Measurements from ENCODE around the gene ABCD4.
"Not testable (repeated sequence)": the region's sequence is repeated elsewhere in the genome, so short reads cannot be mapped to it uniquely, and the experiment has no call there.

Gene ABCD4

DNA sequence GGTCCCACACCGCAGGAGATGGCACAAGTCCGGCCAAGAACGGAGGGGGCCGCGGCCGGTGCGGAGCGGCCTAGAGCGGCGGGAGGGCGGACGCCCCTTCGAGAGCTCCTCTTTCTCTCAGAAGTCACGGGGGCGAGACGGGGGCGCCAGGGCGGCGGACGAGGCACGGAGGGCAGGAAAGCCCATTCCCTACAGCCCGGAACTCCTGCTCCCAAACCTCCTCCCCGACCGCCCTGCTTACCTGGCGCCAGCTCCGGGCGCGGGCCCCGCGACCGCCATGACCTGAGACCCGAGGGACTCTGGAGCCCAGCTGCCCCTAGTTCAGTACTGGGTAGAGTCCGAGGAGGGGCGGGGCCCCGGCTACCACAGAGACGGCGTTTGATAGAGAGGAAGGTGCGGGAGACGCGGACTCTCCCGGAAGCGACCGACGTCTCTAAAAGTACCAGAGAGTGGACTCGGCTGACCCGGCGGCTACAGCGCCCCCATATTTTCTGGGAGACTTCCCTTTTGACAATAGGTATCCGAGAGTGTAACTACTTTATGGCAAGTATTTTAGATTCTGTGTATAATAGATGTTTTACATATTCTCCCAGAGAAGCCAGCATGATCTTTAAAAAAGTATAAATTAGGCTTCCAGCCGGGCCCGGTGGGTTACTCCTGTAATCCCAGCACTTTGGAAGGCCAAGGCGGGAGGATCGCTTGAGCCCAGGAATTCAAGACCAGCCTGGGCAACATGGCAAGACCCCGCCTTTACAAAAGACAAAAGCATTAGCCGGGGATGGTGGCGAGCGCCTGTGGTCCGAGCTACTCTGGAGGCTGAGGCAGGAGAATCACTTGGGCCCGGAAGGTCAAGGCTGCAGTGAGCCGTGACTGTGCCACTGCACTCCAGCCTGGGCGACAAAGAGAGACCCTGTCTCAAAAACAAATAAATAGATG lies at the start of gene ABCD4:
TSS of gene ABCD4 (minus strand) at position 301 of the 936 bp plus-strand sequence. CDS start at position 279, 22 bp downstream.
- peak; percentile 88 to 97 for DNase-seq

DNA sequence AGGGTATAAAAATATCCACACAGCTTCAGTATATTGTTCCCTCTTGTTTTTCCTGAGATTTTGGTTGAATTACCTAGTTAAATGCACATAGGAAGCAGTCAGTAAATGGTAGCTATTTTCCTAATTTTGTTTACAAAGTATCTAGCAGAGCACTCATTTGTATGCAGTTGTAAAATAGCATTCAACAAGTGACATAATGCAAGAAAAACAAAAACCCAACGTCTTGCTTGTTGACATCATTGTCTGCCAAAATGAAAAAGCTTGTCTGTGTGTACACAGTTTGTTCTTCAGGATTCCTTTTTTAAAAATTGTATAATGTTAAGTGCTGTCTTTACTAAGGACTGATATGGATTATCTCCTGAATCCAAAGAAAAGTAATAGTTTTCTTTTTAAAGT lies 48.2 kb upstream of the ABCD4 start:
- no peak for DNase-seq

DNA sequence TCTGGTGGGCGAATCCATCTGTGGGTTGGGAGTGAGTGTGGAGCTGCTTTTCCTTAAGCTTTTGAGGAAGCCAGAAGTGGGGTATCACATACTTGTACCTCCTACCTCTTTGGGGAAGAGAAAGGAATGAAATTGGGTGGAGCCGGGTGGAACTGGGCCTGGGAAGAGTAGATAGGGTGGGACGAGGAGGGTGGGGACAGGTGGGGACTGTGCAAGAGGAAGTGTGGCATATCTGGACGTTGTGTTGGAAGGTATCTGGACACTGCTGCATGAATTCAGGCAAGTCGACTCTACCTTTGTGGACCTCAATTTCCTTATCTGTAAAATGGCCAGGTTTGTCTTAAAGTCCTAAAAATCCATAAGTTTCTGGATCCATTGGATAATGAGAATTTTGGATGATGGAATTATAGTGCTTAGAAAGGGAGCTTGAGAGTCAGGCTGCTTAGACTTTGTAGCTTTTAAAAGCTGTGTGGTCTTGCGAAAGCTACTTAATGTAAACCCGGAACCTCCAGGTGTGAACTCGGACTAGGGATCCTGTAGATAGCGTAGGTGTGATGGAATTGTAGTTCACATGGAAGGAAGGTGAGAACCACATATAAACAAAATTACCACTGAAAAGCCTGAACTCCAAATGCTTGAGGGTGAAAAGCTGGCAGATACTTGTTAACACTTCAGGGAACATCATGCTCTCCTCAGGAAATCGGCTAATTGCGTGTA lies 47.6 kb upstream of the ABCD4 start:
- DNase-seq, result no peak

DNA sequence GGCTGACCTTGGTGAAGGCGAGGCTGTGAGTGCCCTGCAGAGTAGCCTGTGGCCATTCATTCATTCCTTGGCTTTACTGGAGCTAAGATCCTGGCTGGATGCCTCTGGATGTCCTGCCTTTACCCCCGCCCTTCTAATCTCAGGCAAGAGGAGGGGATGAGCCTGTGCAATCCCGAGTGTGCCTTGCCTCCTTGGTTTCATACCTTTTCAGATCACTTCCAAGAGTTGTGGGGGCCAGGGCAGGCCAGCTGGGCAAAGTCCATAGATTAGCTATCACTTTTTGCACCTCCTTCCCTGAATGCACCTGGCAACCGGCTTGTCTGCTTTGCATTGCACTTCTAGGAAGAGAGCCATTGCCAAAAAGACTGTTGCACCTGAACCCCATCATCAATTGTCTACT lies 47.0 kb upstream of the ABCD4 start:
- DNase-seq, result no peak

DNA sequence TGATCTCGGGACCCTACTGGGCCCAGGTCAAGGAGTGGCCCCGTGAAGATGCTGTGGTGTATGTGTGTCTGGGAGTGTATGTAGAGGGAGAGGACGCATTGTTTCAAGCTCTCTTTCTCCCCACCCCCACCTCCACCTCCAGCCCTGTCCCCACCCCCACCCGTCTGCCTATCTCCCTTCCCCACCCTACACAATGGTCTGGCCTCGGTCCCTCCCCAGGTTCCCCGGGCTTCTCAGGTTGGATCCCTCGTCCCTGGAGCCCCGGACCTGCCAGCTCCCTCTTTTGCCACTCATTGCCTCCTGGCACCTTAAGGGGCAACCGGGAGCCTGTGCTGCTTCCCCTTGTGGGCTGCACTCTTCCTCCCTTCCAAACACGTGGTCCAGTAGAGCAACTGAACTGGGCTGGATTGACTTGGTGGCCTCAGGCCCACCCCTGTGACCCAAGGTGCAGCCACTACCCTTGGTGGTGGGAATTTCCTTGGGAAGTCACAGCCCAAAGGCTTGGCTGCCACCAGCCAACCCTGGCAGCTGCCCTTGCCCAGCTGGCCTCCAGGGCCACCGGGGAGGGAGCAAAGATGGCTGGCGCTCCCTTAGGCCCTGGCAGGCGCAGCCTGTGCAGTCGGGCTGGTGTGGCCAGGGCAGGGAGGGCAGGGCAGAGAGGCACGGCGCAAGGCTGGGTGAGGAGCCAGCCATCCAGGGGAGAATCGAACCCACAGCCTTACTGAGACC lies 46.2 kb upstream of the ABCD4 start:
- DNase-seq, result no peak

DNA sequence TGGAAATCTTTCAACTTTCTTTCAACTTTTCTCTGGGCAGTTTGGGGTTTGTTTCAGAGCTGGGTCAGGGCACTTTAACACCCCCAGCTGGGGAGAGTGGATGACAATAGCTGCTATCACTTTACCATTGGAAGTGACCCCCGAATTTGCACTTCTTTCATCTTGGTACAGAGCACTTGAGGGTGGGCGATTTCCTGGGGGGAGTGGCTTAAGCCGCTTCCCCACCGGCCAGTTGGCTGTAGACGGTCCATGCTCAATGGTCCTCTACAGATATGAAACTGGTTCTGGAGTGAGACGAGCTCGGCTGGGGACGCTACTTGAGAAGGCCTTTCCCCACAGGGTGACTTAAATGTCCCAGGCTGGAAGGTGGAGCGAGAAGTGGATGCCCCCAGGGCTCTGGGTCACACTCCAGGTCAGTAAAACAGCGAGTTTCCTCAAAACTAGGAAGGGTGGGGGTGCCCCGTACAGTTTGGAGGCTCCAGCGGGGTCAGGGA lies 45.6 kb upstream of the ABCD4 start, which contains the start of gene VRTN:
TSS of gene VRTN (plus strand) at position 231 of the 494 bp plus-strand sequence. CDS start 8,313 bp downstream, outside the sequence.
- no peak for DNase-seq

DNA sequence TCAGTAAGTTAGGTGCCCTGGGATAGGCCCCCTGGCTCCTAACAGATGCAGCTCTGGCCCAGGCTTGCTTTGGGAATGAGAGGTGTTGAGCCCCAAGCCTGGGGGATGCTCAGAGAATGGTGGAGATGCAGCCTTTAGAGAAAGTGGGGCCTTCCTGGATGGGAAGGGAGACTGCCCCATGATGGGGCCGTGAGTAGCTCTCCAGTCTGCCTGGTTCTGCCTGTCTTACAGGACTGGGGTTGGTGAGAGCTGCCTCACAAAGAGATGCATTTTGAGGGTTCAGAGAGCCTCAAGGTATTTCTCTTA lies 45.0 kb upstream of the ABCD4 start:
- DNase-seq, result no peak

DNA sequence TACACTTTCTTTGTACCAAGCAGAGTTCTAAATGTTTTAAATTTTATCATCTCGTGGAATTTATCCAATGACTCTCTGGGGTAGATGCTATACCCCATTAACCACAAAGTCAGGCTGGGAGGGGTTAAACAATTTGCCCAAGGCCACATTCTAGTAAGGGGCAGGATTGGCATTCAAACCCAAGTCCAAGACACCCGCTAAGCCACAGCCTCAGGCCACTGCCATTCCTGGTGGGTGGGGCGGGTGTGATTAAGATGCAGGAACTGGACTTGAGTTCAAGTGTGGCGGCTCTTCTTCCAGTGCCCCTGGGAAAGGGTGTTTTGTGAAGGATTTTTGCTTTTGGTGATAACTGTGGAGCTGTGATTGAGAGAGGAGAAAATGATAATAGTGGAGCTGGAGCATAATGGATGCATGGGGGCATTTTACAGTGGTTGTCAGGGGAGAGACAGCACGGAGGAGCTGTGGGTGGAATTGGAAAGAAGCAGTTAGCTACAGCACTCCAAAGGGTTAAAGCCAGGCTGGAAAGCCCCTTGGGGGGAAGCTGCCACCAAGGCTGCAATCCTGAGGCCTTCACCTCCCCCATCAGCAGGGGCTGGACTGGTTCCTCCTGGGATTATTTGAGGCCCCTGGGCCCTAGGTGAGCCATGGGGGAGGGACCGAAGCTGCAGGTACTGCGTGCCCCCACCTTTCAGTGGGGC lies 44.5 kb upstream of the ABCD4 start:
- DNase-seq, result no peak

DNA sequence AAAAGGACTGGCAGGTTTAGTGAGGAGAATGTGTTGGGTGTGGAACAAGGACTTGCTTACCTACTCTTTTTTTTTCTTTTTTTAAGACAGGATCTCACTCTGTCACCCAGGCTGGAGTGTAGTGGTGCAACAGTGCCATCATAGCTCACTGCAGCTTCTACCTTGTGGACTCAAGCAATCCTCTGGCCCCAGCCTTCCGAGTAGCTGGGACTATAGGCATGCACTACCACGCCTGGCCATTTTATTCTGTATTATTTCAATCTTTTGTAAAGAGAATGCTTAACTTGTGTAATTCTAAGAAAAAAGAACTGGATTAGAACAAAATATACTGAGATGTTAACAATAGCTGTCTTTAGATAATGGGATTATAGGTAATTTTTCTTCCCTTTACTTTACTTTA lies 43.6 kb upstream of the ABCD4 start:
- no peak for DNase-seq

DNA sequence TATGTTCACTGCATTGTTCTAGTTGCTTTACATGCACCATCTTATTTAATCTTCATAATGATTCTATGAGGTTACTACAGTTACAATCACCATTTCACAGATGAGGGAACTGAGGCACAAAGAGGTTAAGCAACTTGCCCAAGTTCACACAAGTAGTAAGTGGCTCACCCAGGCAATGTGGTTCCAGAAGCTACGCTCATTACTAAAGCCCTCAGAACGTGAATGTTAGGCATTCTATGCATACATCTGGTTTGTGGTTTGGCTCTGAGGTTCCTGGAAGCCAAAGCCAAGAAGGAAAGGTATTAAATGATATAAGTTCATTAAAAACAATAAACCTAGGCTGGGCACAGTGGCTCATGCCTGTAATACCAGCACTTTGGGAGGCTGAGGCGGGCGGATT lies 31.2 kb upstream of the ABCD4 start:
- no peak for DNase-seq

DNA sequence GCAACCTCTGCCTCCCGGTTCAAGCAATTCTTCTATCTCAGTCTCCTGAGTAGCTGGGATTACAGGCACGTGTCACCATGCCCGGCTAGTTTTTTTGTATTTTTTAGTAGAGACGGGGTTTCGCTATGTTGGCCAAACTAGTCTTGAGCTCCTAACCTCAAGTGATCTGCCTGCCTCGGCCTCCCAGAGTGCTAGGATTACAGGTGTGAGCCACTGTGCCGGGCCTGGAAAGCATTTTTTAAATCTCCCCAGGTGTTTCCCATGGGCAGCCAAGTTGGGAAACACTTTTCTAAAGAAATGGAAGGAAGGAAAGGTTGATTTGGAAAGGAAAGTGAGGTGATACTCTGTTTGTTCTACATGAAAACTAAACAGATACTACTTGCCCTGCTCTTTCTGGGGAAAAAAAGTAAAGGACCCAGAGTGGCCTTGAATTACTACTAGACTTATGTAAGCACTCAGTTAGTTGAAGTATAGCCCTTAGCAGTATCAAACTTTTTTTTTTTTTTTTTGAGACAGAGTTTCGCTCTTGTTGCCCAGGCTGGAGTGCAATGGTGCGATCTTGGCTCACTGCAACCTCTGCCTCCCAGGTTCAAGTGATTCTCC lies 27.3 kb upstream of the ABCD4 start:
- DNase-seq, result not testable (repeated sequence)

DNA sequence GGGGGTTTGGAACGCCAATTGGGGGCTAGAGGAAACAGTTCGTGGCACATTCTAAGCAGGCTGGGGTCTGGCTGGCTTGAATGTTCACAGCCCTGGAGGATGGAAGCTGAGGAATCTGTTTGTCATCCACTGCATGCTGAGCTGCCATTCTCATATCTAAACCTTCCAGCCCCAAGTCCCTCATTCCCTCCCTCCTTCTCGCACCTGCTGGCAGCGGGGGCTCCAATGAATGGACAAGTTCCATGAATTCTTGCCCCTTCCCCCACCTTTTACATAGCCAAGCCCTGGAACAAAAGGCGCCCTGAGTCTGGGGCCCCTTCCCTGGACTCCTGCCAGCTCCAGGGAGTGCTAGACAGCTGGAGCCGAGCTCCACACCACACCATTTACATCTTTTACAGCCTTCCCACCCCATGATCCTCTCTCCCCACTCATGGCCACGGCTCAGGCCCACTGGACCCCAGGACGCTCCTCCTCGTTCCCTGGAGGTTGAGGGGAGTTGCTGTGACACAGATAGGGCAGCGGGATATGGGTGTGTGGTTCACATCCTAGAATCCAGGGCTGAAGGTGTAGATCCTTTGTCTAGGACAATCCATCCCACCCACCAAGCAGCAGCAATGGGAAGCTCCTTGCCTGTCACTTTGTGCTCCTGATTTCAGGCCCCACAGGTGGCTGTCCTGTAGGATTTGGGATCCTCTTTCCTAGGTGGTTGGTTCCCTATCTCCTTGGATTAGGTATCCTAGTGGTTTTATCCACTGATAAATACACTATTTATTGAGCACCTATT lies 23.8 kb upstream of the ABCD4 start:
- DNase-seq, result no peak

DNA sequence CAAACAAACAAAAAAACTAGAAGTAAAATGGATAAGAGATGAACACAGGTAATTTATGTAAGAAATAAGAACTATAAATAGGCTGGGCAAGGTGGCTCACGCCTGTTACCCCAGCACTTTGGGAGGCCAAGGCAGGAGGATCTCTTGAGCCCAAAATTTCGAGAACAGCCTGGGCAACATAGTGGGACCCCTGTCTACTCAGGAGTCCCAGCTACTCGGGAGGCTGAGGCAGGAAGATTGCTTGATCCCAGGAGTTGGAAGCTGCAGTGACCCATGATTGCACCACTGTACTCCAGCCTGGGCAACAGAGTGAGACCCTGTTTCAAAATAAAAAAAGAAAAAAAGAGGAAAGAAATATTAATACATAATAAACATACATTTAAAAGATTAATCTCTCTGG lies 22.7 kb upstream of the ABCD4 start:
- no peak for DNase-seq

DNA sequence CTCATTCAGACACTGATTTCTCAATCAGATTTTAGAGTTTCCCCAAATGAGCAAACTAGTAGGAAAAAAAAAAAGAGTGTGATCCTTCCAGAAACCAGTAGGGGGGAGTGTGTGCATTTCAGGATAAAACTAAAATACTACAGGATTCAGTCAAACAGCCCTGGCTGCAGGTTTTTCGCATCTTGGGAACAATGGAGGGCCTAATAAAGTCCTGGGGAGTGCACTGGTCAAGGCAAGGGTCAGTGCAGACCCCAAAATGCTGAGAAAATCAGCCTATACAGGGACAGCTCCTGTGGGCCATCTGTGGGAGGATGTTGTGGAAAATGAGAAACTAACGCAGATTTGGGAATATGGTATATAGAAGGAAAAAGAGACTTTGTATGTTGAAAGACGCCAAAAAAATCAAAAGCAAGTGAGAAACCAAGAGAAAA lies 22.2 kb upstream of the ABCD4 start:
- DNase-seq, result peak in 1 of 2 experiments; percentile 48

DNA sequence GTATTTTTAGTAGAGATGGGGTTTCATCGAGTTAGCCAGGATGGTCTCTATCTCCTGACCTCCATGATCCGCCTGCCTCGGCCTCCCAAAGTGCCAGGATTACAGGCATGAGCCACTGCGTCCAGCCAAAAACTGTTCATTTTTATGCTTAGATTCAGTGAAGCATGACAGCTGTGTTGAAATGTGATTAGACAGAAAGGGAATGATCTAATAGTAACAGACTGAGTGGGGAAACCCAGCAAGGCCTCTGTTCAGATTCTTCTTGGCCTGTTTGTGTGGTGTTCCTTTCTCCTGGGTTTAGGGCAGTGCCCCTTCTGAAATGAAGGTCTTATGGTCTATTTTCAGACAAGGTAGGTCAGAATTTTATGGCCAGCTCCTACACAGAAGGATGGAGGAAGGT lies 11.8 kb upstream of the ABCD4 start:
- DNase-seq, result no peak

DNA sequence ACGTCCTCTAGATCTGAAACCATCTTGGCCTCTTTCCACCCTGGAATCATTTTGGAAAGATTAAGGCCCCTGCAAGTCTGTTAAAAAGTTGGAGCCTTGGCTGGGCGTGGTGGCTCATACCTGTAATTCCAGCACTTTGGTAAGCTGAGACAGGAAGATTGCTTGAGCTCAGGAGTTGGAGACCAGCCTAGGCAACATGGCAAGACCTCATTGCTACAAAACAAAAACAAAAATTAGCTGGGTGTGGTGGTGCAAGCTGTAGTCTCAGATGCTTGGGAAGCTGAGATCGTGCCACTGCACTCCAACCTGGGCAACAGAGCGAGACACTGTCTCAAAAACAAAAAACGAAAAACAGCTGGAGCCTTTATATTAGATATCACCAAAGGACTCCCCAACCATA lies 10.9 kb upstream of the ABCD4 start:
- no peak for DNase-seq

DNA sequence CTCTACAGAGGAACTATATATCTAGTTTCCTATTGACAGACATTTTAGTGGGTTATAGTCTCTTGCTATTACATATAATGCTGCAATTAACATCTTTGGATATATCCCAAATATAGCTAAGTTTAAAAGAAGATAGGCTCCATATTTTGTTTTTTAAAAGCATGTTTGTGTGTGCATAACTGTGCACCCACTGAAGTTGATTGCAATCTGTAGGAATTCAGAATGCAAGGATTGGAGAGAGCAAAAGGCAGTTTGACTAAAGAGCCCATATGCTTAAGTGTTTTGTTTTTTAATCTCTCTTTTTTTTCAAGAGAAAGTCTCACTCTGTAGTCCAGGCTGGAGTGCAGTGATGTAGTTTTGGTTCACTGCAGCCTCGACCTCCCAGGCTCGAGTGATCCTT lies 9.4 kb upstream of the ABCD4 start:
- no peak for DNase-seq

DNA sequence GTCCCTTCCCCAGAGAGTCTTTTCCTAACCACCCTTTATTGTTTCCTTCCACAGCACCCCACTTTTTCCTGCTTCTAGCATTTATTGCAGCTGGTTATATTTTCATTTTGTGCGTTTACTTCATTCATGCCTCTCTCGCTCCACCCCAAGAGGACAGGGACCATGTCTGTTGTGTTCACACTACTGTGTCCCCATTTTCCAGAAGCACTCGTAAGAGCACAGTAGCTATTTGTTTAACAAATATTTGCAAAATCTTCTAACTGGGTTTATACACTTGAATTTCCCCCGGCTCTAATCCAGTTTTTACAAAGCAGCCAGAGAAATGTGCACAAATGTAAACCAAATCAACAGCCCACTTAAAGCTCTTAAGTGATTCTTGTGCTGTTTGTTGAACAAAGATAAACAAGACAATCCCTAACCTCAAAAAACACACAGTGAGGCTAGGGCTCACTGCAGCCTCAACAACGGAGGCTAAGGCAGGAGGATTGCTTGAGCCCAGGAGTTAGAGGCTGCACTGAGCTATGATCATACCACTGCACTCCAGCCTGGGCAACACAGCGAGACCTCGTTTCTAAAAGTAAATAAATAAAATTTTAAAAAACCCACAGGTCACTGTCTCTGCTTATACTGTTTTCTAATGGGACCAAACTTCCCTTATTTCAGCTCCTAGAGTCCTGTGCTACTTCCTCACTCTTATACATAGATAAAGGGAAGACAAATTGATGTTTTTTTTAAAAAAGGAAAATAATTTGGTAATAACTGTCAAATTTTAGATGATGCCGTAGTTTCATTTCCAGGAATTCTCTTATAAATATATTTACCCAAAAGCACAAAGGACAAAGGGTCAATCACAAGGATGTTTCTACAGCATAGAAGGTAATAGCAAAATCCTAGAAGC lies 6.6 kb upstream of the ABCD4 start:
- no peak for DNase-seq

DNA sequence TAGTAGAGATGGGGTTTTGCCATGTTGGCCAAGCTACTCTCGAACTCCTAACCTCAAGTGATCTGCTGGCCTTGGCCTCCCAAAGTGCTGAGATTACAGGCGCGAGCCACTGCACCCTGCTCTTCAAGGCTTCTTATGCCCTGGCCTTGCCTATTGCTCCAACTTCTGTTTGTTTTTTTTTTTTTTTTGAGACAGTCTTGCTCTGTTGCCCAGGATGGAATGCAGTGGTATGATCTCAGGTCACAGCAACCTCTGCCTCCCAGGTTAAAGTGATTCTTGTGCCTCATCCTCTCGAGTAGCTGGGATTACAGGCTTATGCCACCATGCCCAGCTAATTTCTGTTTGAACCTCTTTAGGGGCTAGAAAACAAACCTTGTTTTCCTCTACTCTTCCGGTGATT lies 6.0 kb upstream of the ABCD4 start:
- DNase-seq, result no peak

DNA sequence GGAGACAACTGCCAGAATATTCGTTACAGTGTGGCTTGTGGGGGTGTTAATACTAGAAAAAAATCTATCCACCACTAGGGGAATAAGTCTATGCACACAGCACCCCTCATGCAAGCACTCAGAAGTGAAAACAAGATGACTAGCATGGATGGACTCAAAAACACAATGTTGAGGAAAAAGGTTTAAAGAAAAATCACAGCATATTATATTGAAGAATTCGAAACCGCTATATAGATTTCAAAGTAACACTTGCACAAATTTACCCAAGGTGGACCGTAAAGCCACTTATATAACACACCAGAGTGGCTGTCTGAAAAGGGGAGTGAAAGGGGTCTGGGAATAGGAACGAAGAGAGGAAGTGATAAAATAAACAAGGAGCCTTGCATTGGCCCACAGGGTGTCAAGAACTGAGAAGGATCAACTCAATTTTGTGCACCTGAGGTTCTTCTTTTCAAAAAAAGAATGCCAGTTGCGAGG lies 544 bp downstream of the ABCD4 start:
- peak in 1 of 2 experiments; percentile 70 for DNase-seq

Data from SW 1271 (cell line).